ENCODE results near the gene ASTL.

Gene ASTL

GRCh38 chr2:96110621-96111256, 27.6 kb downstream of the ASTL start:
- no peak for DNase-seq

- DNase-seq, result no peak
Observed at GRCh38 chr2:96109931-96110511, 28.3 kb downstream of the ASTL start.

GRCh38 chr2:96109361-96109680, 29.0 kb downstream of the ASTL start:
- DNase-seq, result no peak

GRCh38 chr2:96108541-96109360, 29.6 kb downstream of the ASTL start:
- DNase-seq, result no peak

GRCh38 chr2:96108151-96108540, 30.2 kb downstream of the ASTL start:
- DNase-seq, result no peak

GRCh38 chr2:96107708-96108065, 30.6 kb downstream of the ASTL start:
- DNase-seq, result no peak

GRCh38 chr2:96106991-96107707, 31.2 kb downstream of the ASTL start:
- DNase-seq, result no peak

- DNase-seq, result no peak
Observed at GRCh38 chr2:96105994-96106715, 32.1 kb downstream of the ASTL start.

GRCh38 chr2:96105152-96105915, 33.0 kb downstream of the ASTL start:
- DNase-seq, result no peak

- no peak for DNase-seq
Observed at GRCh38 chr2:96104487-96104861, 33.8 kb downstream of the ASTL start.

GRCh38 chr2:96103761-96104486, 34.4 kb downstream of the ASTL start:
- DNase-seq, result no peak

- no peak for DNase-seq
Observed at GRCh38 chr2:96103187-96103601, 35.1 kb downstream of the ASTL start.

- no peak for DNase-seq
Observed at GRCh38 chr2:96102596-96103186, 35.6 kb downstream of the ASTL start.

GRCh38 chr2:96100893-96101304, 37.4 kb downstream of the ASTL start:
- no peak for DNase-seq

GRCh38 chr2:96099861-96100798, 38.2 kb downstream of the ASTL start:
- no peak for DNase-seq

GRCh38 chr2:96098900-96099590, 39.3 kb downstream of the ASTL start:
- DNase-seq, result no peak

GRCh38 chr2:96097951-96098823, 40.1 kb downstream of the ASTL start:
- no peak for DNase-seq

- no peak for DNase-seq
Observed at GRCh38 chr2:96097441-96097840, 40.9 kb downstream of the ASTL start.

Measured in CD4-positive, alpha-beta T cell treated with Interleukin-6 for 4 hours (primary cell).